Renal cortex interstitium (tissue), 11 donors: ENCODE measurements around the gene MOSPD3. TPM values are rescaled to one million over a fixed set of nuclear protein-coding genes. Genes with fewer than 3 reads are reported as not detected.

Experiments used
- DNase-seq, 11 donors: peaks; one replicate each; pipeline ENCODE4 v3.0.0-alpha.2; 2013; ENCODE audit warnings: low read depth in 9 of 11, low spot score in 4 of 11; ENCODE audit errors: extremely low read depth in 1 of 11
- polyA plus RNA-seq, 3 donors: library from polyadenylated mRNA; unstranded; fragments of 120-200 nt; gene quantifications; one replicate each; pipeline ENCODE4 v1.2.1, GENCODE V29; 2013; ENCODE audit not compliant: insufficient read length in 3 of 3

MOSPD3 gene
- polyA plus RNA-seq, 3 donors = 20.6 to 31.9 (median 28.8) TPM

DNA sequence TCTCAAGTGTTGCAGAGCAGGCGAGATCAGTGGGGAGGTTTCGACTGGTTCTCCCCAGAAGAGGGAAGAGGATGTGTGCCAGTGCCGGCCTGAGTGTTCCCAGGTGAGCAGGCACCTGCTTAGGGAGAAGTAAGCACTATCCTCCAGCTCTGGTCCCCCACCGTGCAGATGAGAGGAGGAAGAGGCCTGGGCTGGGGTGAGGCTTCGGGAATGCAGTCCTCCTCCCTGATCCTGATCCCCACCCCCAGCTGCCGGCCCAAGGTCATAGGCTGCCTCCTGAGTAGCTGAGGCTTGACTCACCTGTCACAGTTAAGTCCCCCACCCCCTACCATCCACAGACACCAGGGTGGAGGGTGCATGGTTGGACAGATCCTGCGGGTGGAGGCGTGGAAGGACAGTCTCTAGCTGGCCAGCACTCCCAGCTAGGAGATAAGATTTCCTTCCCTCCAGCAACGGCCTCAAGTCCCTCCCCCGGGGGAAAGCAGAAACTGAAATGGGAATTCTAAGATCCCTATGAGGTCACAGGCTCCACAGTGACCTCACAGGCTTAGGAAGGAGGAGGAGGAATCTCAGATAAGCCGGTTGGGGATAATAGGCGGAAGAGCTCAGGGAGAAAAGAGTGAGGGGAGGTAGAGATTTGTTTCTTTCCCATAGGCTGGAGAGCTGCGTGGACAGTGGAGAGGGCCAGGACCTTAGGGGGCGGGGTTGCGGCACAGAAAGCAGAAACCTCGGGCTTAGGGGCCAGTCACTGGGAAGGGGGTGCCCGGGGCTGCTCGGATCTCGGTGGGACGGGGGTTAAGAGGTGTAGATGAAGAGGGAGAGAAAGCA lies 27.4 kb upstream of the MOSPD3 start:
- no peak for DNase-seq

DNA sequence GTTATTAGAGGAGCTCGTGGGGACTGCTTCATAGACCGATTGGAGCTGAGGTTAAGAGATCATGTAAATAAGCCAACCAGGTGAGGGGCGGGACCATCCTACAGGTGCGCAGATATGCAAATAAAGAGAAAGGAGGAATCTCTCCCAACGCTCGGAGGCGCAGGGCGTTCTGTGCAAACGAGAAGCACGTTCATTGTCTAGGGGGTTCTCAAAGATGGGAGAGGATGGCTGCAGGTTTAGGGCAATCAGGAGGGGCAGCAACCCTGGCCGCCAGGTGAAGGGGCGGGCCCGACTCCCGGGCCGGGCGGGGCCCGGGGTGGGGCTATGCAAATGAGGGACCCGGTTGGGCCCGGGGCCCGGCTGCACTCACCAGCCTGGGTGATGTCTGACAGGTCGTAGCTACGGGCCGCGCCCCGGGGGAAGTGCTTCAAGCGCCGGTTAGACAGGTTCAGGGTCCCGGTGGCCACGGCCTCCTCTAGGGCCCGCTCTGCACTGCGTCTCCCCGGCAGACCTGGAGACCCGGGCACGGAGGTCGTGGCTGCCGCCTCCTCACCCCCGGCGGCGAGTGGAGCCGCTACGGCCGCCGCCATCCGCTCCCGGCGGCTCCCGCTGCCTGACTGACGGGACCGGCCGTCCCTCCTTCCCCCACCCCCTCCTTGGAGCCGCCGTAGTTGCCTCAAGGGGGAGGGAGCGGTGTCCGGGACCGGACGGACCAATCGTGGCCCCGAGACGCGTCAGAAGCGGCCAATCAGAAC lies 26.7 kb upstream of the MOSPD3 start, which contains the start of gene LRCH4:
LRCH4 (minus strand) TSS at position 619 of the 755 bp plus-strand sequence; CDS start at position 590, 29 bp downstream.
- no peak for DNase-seq

DNA sequence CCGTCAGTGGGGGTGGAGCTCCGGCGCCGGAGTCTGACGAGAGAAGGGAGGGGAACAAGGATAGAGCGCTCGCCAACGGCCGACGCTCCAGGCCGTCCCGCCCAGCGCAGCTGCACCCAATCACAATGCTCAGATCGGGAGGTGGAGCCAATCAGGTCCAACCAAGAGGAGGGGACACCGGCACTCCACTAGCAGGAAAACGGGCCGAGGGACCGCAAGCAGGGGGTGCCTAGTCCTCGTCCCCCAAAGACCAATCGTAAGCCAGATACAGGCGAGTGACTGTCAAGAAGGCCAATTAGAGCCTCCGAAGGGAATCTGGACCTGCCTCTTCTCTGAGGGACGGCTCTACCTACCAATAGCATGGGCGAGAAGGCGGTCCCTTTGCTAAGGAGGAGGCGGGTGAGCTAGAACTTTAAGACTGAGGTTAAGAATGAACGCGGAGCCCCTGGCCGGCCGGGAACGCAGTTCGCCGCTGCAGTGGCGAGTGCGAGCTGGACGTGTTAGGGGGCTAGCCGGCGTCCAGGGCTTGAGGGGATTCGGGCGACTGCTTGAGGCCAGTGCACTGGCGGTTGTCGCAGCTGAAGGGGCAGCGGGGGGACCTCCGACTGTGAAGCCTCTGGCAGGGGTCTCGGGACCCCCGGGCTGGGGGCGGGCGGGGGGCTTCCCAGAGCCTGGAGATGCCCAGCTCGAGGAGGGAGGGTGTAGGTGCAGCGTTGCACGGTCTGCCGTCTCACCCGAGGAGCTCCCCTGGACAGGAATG lies 25.9 kb upstream of the MOSPD3 start, which contains the start of gene FBXO24:
FBXO24 (plus strand) TSS at position 63 of the 760 bp plus-strand sequence; CDS start at position 361, 298 bp downstream.
- peak; percentile 99 to 100 (median 100) for DNase-seq

DNA sequence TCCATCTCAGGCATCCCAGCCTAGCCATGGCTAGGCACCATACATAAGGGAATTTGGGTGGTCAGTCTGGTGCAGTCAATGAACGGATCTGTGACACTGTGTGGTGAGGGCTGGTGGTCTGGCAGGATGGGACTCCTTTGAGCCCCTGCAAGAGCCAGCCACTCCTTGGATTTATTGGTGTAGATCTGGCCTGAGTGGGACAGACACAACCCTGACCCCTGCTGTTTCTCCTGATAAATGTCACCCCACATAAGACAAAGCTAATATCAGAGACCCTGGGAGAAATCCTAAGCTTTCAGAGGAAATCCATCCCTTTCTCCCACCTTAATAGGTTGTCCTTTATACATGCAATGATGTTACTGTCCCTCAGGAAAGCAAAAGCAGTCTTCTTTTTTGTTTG lies 23.9 kb upstream of the MOSPD3 start:
- DNase-seq = no peak

DNA sequence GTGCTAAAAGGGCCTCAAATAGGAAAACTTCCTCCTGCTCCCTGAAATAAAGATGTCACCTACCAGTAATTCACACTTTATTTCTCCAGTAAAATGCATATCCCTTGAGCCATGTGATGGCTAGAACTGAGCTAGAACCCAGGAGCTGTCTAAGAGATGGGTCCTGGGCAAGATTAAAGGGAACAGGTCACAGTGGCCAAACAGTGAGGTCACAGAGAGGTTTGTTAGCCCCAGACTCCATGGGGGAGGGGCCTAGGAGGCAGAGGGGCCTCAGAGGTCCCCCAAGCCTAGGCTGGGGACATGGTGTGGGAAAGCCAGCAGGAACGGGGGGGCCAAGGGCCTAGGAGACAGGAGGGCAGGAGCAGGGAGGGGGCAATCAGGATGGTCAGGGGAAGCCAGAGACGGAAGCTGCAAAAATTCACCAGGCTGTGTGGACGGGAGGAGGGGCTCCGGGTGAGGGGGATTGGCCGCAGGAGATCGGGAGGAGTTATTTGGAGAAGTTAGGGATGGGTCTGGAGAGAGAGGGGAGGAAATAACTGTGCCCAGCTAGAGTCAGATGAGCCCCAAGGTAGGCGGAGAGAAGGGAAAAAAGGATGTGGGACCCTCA lies 22.9 kb upstream of the MOSPD3 start:
- no peak for DNase-seq

DNA sequence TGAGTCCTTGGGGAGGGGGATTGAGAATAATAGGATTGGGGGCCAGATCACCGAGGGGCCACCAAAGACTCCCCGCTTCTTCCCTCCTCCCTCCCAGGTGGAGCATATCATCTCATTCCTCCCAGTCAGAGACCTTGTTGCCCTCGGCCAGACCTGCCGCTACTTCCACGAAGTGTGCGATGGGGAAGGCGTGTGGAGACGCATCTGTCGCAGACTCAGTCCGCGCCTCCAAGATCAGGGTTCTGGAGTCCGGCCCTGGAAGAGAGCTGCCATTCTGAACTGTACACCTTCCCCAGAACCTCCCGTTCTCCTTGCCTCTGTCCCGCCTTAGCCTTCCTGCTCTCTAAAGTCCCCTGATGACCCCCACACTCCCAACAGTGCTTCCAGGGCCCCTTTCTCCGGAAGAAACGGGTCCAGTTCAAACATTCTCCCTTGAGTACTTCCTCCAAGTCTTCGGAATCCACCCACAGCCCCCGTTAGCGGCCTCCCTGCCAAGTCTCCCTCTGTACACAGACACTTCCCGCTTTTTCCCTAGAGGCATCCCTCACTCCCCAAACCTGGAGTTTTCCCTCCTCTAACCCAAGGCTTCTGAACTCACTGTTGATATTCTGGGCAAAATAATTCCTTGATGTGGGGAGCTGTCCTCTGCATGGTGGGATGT lies 22.1 kb upstream of the MOSPD3 start:
- DNase-seq = no peak

DNA sequence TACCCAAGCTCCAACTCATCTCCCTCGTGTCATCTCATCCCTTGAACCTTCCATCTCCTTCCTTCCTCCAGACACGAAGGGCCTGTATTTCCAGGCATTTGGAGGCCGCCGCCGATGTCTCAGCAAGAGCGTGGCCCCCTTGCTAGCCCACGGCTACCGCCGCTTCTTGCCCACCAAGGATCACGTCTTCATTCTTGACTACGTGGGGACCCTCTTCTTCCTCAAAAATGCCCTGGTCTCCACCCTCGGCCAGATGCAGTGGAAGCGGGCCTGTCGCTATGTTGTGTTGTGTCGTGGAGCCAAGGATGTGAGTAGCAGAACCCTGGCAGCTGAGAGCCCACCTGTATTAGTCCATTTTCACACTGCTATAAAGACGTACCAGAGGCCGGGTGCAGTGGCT lies 20.7 kb upstream of the MOSPD3 start:
- no peak for DNase-seq

DNA sequence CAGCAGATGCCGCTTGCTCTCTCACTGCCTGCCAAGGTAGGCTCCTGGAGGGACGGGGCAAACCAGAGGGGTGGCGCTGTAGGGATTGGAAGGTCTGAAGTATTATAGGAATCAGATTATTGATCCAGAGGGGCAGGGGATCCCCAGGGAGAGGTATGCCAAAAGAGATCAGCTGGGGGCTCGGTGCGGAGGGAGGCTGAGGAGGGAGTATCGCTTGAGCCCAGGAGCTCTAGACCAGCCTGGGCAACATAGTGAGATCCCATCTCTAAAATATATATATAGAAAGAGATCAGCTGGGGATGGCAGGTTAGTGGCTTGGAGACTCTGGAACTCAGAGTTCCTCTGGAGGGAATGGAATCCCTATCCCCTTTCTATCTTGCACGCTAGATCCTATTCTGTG lies 17.2 kb upstream of the MOSPD3 start:
- no peak for DNase-seq

DNA sequence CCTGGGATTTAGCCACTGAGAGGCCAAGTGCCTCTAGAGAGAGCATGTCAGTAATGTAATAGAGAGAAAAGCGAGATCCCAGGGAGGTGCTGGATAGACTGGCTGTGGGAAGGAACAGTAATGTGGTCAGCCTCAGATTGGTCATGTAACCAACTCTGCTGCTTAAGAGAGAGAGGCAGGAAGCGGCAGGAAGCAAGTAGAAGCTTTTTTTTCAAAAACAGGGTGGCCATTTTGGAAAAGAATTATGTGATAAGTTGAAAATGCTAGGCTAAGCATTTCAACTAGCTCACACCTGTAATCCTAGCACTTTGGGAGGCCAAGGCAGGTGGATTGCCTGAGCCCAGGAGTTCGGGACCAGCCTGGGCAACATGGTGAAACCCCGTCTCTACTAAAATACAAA lies 13.9 kb upstream of the MOSPD3 start:
- no peak for DNase-seq

DNA sequence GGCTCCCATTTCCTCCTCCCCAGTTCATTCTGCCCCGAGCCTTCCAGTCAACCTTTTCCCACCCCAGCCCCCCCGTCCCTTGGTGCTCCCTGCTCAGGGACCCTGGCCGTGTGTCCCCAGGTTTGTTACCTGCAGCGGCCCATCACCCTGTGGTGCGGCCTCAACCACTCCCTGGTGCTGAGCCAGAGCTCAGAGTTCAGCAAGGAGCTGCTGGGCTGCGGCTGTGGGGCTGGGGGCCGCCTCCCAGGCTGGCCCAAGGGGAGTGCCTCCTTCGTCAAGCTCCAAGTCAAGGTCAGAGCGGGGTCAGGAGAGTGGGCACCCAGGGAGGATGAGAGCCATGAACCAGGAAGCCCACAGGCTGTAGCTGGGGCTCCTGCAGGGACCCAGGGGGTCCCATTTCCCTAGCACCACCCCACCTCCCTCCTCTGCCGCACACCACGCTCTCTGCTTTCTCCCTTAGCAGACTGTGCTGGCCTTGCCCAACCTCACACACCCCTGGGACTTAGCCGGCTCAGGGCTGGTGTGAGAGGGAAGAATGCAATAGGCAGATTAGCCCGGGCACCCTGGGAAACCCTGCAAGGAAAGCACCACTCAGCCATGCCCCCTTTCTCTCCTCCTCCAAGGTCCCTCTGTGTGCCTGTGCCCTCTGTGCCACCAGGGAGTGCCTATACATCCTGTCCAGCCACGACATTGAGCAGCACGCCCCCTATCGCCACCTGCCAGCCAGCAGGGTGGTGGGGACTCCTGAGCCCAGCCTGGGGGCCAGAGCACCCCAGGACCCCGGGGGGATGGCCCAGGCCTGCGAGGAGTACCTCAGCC lies 12.2 kb upstream of the MOSPD3 start:
- DNase-seq = no peak

DNA sequence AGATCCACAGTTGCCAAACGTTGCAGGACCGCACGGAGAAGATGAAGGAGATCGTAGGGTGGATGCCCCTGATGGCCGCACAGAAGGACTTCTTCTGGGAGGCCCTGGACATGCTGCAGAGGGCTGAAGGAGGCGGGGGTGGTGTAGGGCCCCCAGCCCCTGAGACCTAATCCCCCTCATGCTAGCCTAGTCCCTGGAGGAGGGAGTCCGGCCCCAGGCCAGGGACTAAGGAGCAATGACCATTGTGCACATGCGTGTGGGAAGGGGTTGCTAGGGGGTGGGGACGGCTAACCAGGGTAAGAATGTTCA lies 11.7 kb upstream of the MOSPD3 start:
- no peak for DNase-seq

DNA sequence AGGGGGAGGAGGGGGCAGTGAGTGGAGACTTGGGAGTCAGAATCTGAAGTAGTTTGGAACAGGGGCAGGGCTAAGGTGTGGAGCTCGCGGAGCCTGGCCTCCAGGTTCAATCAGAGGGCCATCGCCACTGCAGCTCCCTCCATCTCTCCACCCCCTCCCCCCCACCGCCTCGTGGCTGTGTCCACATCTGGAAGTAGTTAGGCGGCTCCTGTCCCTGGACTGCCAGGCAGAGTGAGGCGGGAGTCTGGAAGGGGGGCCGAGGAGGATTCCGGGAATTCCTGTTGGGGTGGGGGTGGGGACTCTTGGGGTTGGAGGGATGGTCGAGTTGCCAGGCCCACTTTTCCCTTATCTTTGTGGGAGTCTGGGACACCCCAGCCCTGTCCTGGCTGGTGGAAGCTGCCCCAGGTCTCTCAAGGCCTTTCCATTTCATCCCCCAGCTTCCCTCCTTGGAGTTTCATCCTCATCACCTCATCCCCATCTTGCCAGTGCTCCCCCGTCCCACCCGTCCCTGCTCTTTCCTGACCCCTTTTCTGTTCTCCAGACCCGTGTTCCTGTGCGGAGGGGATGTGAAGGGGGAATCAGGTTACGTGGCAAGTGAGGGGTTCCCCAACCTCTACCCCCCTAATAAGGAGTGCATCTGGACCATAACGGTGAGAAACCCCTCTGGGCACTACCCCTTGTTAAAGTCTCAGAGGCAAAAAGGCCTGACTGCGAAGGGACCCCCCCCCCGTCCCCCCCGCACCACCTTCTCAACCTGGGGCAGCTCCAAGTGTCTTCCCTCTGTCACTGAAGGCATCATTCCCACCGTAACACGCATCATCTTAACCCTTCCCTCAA lies 9.2 kb upstream of the MOSPD3 start:
- DNase-seq = peak in 2 of 11 donors; percentile 71 to 77

DNA sequence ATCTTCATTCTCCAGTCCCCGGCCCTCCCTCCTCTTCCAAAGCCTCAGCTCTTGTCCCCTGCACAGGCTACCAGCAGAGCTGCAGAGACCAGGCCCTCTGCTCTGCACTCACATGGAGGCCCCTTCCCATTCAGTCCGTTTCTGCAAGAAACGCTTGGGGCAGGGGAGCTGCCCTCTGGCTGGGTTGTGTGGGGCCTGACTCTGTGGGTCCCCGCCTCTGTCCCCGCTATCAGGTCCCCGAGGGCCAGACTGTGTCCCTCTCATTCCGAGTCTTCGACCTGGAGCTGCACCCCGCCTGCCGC lies 8.7 kb upstream of the MOSPD3 start:
- DNase-seq = no peak

DNA sequence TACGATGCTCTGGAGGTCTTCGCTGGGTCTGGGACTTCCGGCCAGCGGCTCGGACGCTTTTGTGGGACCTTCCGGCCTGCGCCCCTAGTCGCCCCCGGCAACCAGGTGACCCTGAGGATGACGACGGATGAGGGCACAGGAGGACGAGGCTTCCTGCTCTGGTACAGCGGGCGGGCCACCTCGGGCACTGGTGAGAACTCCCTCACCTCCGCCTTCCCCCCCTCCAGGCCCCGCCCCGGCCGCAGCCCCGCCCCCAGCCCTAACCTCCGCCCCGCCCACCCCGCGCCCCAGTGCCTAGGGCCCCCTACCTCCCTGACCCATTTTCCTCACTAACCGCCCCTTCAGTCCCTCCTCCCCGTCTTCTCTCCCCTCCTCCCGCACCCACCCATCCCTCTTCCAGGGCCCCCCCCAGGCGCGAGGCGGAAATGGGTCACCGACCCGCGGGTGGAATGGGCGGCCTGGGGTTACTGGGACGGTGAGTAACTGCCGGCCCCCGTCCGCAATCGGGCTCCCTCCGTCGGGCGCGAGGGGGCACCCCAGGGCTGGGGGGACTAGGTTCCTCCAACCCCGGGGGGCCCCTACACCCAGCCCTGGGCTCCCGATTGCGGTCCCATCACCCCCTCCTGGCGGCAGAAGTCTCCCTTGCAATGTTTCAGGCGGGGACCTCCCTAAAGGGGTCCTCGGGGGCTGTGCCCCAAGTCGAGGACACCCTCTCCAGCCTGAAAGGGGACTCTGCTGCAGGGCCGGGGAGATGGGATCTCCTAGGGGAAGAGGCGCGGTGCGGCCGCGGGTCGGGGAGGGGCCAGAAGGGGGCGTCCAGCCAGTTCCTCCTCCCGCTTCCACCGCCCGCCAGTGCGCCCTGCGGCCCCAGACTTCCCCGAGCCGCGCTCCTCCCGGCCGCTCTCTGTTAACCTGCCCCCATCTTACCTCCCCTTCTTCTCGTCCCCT lies 8.0 kb upstream of the MOSPD3 start:
- DNase-seq = no peak

DNA sequence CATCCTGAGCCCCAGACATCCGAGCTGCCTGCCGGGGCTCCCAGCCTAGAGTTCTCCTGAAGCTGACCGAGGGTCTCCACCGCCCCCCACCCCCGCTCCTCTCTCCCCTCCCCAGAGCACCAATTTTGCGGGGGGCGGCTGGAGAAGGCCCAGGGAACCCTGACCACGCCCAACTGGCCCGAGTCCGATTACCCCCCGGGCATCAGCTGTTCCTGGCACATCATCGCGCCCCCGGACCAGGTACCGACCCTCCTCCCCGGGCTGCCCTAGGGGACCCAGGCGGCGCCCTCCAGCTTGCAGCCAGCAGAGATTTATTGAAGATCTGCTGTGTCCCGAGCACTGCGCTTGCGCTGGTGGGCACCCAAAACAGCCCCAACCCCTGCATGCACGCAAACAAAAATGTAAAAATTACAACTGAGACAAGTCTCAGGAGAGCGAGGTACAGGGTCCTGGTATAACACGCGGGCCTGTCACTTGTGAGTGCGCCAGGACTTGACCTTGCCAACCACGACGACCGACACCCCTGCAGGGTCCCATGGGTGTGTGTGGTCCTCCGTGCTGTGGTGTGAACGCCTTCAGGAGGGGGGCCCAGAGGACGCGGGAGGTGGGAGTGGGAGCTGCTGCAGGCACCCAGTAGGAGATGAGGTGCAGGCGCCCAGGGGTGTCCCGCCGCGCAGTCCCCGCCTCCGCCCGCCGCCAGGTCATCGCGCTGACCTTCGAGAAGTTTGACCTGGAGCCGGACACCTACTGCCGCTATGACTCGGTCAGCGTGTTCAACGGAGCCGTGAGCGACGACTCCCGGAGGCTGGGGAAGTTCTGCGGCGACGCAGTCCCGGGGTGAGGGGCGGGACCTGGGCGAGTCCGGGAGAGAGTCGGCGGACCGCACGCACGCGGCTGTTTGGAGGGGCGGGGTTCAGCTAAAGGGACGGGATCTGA lies 7.1 kb upstream of the MOSPD3 start:
- no peak for DNase-seq
